Upper lobe of right lung (tissue), 1 donor: ENCODE data around the gene GUCY1B1. TPM values are rescaled to one million over a fixed set of nuclear protein-coding genes. Genes with fewer than 3 reads are reported as not detected.
A peak's percentile ranks its signal among the peaks of the same experiment; 100 is the strongest.

Source experiments
- ATAC-seq: fragments of 200-7000 bp; cut with Tn5 transposase; one replicate; pipeline ENCODE4 v1.9.1; 2020; ENCODE audit warnings: mild to moderate bottlenecking, moderate library complexity
- DNase-seq: peaks from one replicate; pipeline ENCODE4 v3.0.0-alpha.2; 2020
- H3K27ac ChIP-seq: fragments of 200-600 bp; one replicate; pipeline ENCODE4 v1.8.0; 2022
- H3K27me3 ChIP-seq: fragments of 200-600 bp; one replicate; pipeline ENCODE4 v1.8.0; 2022; ENCODE audit warnings: mild to moderate bottlenecking
- H3K36me3 ChIP-seq: fragments of 200-600 bp; one replicate; pipeline ENCODE4 v1.8.0; 2022
- H3K4me1 ChIP-seq: fragments of 200-600 bp; one replicate; pipeline ENCODE4 v1.8.0; 2022
- H3K4me3 ChIP-seq: fragments of 200-600 bp; one replicate; pipeline ENCODE4 v1.8.0; 2022; ENCODE audit warnings: mild to moderate bottlenecking
- H3K9me3 ChIP-seq: fragments of 200-600 bp; one replicate; pipeline ENCODE4 v1.8.0; 2022
- intact Hi-C: fragments of 100-400 bp; cut with DNase I; formaldehyde crosslinking; loops from one replicate; pipeline ENCODE4 v1.11.0; 2022
- total RNA-seq: library from RNA; stranded (reverse); fragmentation: NEBNext Ultra II Directional; extraction: Animal tissue kit (Norgen Biotek cat#: 25700); gene quantifications from one replicate; pipeline ENCODE4 v1.2.1, GENCODE V29; 2021
- TF ChIP-seq, protein P1 (sequence below): fragments of 200-600 bp; IDR thresholded peaks from one replicate; pipeline ENCODE4 v1.8.0; 2022; ENCODE audit warnings: antibody characterized with exemption
- donor health status: DM: no; HTN: yes; CAD: no; lungs with severe emphysema.

Gene GUCY1B1
- total RNA-seq, 1 donor from 2014 or later, result 21.9 TPM

DNA sequence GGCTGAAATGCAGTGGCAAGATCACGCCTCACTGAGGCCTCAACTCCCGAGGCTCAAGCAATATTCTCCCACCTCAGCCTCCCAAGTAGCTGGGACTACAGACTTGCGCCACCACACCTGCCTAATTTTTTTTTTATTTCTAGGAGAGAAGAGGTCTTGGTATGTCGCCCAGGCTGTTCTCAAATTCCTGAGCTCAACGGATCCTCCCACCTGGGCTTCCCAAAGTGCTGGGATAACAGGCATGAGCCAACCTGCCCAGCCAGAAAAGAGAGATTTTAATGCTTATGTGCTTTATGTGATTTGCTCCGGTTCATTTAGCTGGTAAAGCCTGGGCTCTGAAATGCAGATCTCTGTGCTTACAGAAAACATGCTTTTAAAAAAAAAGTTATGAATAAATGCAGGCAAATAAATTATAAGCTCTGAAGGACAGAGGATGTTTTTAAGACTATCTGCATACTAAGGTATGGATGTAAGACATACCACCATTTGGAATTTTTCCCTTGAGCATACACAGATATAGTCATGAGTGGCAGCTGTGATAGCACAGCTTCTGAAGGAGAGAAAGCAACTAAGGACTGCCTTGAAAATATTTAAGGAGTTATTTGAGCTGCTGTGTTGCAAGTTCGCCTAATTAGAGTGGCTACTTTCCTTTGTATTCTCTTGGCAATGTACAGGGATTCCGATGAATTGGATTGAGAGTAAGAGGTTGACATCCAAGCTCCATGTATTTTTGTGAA lies 13.8 kb downstream of the GUCY1B1 start:
- Histone ChIP-seq H3K27me3 (no peaks in the 10 kb centered on the region), H3K4me1 (peaks cover 3% of the 10 kb centered on the region), H3K27ac (no peak overlapping the region), H3K9me3 (no peaks in the 10 kb centered on the region), H3K4me3 (no peak overlapping the region), H3K36me3 (no peaks in the 10 kb centered on the region)
- peak; percentile 23 for ATAC-seq
- intact Hi-C loops, result no loop called here
- TF ChIP-seq, protein P1, sequence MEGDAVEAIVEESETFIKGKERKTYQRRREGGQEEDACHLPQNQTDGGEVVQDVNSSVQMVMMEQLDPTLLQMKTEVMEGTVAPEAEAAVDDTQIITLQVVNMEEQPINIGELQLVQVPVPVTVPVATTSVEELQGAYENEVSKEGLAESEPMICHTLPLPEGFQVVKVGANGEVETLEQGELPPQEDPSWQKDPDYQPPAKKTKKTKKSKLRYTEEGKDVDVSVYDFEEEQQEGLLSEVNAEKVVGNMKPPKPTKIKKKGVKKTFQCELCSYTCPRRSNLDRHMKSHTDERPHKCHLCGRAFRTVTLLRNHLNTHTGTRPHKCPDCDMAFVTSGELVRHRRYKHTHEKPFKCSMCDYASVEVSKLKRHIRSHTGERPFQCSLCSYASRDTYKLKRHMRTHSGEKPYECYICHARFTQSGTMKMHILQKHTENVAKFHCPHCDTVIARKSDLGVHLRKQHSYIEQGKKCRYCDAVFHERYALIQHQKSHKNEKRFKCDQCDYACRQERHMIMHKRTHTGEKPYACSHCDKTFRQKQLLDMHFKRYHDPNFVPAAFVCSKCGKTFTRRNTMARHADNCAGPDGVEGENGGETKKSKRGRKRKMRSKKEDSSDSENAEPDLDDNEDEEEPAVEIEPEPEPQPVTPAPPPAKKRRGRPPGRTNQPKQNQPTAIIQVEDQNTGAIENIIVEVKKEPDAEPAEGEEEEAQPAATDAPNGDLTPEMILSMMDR, result no peak
- no peak for DNase-seq

DNA sequence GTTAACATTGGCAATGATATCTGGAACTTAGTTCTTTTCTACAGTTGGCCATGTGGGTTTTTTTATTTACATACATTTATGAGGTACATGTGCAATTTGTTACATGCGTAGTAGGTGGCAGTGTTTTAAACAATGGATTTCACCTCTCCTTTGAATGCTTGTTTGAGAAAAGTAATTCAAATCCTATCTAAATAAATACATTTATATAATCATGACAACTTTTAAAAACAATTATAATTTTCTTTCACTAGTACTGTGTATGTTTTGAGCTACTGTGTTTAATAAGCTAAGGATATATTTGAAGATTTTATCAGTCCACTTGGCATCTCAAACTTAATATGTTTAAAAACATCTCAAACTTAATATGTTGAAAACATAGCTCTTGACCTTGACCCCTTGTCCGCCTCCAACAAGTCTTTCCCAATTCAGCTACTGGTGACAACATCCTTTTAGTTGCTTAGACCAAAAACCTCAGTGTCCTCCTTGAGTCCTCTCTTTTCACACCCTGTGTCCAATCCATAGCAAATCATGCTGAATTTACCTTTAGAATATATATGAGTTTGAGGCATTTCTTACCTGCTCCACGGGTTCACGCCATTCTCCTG lies 14.5 kb downstream of the GUCY1B1 start:
- H3K27me3 ChIP-seq, result no peaks in the 10 kb centered on the region
- H3K27ac ChIP-seq, result no peak overlapping the region
- no peak overlapping the region for H3K4me3 ChIP-seq
- H3K36me3 ChIP-seq, result no peaks in the 10 kb centered on the region
- DNase-seq (no peak), ATAC-seq (no peak)
- H3K9me3 ChIP-seq, result no peaks in the 10 kb centered on the region
- peaks cover 10% of the 10 kb centered on the region for H3K4me1 ChIP-seq
- intact Hi-C loops, result no loop called here
- TF ChIP-seq, protein P1, result no peak

DNA sequence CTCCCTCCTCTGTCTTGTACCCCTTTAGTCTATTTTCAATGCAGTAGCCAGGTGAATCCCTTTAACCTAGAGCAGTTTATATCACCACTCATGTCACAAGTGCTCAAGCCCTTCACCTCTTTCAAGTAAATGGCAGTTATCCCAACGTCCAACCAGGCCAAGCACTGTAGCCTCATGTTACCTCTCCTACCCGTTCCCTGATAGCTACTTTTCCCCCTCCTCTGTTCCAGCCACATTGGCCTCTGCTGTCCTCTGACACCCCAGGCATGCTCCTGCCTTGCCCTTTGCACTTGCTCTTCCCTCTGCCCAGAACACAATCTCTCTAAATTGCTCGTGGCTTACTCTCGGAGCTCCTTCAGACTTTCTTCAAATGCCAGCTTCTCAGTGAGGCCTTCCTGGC lies 15.2 kb downstream of the GUCY1B1 start:
- peaks cover 17% of the 10 kb centered on the region for H3K4me1 ChIP-seq
- TF ChIP-seq, protein P1, result no peak
- no peak overlapping the region for H3K27ac ChIP-seq
- no peaks in the 10 kb centered on the region for H3K27me3 ChIP-seq
- no peaks in the 10 kb centered on the region for H3K9me3 ChIP-seq
- ATAC-seq, result no peak
- H3K36me3 ChIP-seq, result no peaks in the 10 kb centered on the region
- no peak overlapping the region for H3K4me3 ChIP-seq
- intact Hi-C loops, result no loop called here
- no peak for DNase-seq

DNA sequence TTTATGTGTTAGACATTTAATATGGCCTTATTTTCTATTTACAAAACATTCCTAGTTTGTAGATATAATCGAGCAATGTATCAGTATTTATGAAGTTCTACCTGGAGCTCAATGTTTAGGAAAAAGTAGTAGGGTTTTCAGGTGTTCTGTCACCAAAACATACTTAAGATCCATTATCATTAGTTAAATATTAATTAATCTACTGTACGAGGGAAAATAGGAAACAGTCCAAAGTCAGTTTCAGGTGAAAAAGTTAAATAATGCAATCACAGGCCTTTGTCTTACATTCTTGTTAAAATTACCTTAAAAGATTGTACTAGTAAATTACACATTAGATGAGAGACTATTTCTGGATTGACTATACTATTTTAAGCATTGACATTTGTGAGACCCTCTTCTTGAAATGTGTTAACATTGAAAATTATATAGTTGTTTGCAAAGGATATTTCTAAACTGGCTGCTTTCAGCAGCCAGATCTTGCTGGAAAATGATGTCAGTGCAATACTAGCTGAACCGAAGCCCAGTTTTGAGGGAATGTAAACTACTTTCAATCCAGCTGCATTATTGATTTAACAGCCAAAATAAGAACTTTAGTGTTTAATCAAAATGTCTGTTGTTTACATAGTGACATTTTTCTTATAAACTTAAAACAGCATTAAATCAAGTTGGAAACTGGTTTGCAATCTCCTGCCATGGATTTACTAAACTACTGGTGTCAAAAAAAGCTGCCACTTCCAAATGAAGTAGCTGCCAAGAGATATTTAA lies 19.3 kb downstream of the GUCY1B1 start:
- ATAC-seq (peak; percentile 53), DNase-seq (no peak)
- no peaks in the 10 kb centered on the region for H3K27me3 ChIP-seq
- no peak overlapping the region for H3K4me3 ChIP-seq
- H3K36me3 ChIP-seq, result no peaks in the 10 kb centered on the region
- H3K9me3 ChIP-seq, result no peaks in the 10 kb centered on the region
- TF ChIP-seq, protein P1, result no peak
- intact Hi-C loops, result no loop called here
- peaks cover 17% of the 10 kb centered on the region for H3K4me1 ChIP-seq
- H3K27ac ChIP-seq, result peak overlapping the region; percentile 59

DNA sequence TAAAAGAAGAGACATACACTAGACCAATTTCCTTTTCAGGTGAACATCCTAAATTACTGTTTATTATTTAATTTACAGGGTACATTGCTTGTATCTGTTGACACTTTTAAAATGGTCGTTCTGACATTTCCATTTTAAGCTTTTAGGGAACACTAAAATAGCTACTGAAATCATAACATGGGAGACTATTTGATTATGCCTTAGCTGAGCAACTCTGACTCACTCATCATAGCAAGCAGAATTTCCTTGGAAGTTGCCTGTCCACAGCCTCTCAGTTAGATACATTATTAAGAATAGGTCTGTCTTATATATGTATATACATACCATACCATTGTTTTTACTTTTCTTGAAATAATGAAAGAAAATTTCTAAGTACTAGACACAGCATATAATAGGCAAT lies 22.0 kb downstream of the GUCY1B1 start:
- H3K36me3 ChIP-seq, result no peaks in the 10 kb centered on the region
- H3K4me1 ChIP-seq, result peaks cover 17% of the 10 kb centered on the region
- no peak overlapping the region for H3K4me3 ChIP-seq
- no peaks in the 10 kb centered on the region for H3K9me3 ChIP-seq
- no peak for ATAC-seq
- intact Hi-C loops, result loop anchor here (10.0 kb wide), 1 partner anchor 336 kb away; no protein-coding TSS in a partner anchor
- no peak overlapping the region for H3K27ac ChIP-seq
- H3K27me3 ChIP-seq, result no peaks in the 10 kb centered on the region
- no peak for DNase-seq
- TF ChIP-seq, protein P1, result no peak
